Astrocyte of the spinal cord (primary cell): ENCODE measurements around the gene SCMH1.

Source experiments
- DNase-seq: peaks from one replicate; pipeline ENCODE4 v3.0.0; 2011; ENCODE audit warnings: low read depth, low spot score
- H3K4me3 ChIP-seq: 2 replicates; pipeline ENCODE4 v1.5.1; 2011; ENCODE audit warnings: low read depth, mild to moderate bottlenecking, low read length, moderate library complexity
- in situ Hi-C: cut with HindIII; loops from 2 replicates; pipeline ENCODE4 v1.10.0; 2017; ENCODE audit warnings: low sequenced_read_pairs
- TF ChIP-seq, protein P1 (sequence below): IDR thresholded peaks from 2 replicates; pipeline ENCODE4 v1.5.1; 2012; ENCODE audit warnings: low read depth, mild to moderate bottlenecking, low read length, inconsistent platforms

SCMH1 gene

DNA sequence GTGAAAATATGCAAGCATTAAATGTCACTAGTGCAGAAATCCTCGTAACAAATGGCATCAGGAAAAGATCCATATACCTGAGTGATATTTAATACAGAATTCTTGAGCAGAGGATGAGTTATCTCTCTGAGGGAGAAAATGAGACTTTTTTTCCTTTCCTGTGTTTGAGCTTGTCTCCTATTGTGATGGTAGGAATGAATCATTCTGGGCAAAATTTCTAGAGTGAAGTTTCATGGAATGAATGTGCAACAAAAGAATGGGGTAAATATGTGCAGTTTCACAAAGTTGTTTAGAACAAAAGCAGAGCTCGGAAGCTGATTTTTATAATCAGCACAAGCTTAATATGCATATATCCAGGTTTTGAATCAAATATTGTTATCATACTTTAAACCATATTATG is 258.0 kb downstream of the SCMH1 start:
- TF ChIP-seq, protein P1, sequence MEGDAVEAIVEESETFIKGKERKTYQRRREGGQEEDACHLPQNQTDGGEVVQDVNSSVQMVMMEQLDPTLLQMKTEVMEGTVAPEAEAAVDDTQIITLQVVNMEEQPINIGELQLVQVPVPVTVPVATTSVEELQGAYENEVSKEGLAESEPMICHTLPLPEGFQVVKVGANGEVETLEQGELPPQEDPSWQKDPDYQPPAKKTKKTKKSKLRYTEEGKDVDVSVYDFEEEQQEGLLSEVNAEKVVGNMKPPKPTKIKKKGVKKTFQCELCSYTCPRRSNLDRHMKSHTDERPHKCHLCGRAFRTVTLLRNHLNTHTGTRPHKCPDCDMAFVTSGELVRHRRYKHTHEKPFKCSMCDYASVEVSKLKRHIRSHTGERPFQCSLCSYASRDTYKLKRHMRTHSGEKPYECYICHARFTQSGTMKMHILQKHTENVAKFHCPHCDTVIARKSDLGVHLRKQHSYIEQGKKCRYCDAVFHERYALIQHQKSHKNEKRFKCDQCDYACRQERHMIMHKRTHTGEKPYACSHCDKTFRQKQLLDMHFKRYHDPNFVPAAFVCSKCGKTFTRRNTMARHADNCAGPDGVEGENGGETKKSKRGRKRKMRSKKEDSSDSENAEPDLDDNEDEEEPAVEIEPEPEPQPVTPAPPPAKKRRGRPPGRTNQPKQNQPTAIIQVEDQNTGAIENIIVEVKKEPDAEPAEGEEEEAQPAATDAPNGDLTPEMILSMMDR, result no peak
- H3K4me3 ChIP-seq, result no peak overlapping the region
- peak; percentile 42 for DNase-seq
- in situ Hi-C loops, result no loop called here

DNA sequence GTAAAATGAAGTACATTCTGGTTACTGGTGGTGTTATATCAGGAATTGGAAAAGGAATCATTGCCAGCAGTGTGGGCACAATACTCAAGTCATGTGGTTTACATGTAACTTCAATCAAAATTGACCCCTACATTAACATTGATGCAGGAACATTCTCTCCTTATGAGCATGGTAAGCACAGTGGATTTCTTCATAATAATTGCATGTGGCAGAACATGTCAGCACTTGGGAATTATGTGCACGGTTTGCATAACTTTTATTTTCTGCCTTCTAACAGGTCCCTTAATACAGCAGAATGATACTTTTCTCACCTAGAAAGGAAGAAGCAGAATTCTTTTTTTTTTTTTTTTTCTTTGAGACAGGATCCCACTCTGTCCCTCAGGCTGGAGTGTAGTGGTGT is 258.8 kb downstream of the SCMH1 start:
- in situ Hi-C loops, result no loop called here
- TF ChIP-seq, protein P1, result no peak
- no peak for DNase-seq

DNA sequence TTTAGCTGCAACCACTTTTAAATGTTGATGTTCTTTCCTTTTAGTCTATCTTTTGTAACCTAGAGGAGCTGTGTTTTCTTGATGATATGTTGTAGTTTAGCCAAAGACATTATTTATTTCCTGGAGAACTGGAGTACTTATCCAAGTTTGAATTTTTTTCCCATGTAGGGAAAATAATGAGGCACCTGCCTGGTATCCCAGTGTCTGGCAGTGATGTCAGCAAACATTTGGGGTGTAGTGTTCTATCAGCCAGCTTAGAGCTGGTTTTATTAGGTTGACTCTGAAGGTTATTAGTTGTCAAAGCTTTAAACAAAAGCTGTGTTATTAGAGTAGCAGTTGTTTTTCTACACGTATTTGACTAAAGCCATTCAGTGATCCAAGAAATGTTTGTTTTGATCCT is 259.4 kb downstream of the SCMH1 start:
- in situ Hi-C loops, result no loop called here
- no peak for DNase-seq
- no peak overlapping the region for H3K4me3 ChIP-seq
- TF ChIP-seq, protein P1, result no peak

More for the DNA sequence above, 258.8 kb downstream of the SCMH1 start:
- H3K4me3 ChIP-seq, result no peak overlapping the region

DNA sequence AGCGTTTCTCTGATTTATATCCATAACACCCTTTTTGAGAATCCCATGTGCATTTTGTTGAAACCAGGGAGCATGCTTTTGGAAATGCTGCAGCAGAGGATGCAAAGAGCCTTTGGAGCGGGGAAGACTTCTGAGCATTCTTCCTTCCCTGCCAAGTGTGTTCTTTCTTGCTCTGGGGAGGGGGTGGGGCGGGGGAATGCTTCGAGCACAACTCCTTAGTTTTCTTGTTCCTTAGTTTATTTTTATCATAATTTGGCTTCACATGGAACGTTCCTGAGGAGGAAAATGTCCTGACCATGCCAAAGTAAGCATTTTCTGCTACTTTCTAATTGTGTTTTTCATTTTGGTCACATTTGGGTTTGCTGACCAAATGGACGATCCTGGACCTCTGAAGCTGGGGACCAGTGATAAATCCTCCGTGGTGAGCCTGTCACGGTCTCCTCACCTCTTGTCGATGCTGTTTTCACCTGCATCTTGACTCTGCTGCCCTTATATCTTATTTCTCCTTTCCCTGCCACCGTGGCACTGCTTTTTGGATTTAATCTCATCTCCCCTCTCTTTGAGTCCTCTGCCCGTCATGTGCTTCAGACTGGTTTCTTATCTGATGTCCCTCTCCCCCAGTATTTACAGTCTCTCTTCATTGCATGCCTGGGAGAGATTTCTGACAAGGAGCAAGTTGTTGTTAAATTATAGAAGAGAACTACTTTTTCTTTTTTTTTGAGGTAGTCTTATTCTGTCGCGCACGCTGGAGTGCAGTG is 260.2 kb downstream of the SCMH1 start:
- H3K4me3 ChIP-seq, result peak overlapping the region; percentile 6
- no peak for DNase-seq
- in situ Hi-C loops, result no loop called here
- TF ChIP-seq, protein P1, result no peak

DNA sequence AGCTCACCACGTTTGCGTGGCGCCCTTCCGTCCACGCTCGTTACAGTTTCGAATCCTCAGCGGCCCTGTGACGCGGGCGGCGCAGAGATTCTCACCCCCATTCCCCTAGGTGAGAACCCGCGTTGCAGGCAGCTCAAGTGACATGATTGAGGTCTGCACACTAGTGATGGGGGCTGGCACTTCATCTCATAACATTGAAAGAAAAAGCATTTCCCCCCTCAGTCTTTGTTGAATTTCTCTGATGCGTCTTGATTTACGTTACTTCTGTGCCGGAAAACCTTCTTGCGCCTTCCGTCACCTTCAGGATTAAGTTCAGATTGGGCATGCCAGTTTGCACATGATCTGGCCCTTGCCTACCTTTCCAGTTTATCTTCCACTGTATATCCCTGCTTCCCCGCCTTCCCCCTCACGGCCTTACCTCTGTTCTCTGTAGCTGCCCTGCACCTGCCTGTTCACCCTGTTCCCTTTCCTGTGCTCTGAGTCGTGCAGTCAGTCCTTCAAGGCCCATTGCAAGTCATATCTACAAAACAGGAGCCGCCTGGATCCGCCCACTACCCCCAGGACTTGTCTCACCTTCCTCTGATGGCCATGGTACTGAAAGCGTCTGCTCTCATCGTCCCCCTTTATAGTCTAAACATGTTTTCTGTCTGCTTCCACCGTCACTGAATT is 261.5 kb downstream of the SCMH1 start:
- DNase-seq, result peak; percentile 22
- in situ Hi-C loops, result no loop called here
- TF ChIP-seq, protein P1, result no peak
- H3K4me3 ChIP-seq, result peak overlapping the region; percentile 64

DNA sequence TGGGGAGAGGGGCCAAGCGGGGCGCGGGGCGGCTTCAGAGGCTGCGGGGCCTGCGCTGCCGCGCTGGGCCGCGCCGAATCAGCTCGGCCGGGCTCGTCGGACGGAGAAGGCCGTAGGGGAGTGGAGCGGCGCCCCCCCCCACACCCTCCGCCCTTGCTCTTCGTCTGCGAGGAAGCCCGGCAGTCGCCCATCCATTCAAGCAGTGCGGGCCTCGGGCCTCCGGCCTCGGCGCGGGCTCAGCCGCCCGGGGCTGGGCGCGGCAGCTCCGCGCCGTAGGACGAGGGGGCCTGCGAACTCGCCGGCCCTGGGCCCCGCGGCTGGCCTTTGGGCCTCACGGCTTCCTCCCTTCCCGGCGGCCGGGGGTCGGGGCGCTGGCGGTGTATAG is 262.0 kb downstream of the SCMH1 start:
- no peak for DNase-seq
- peak overlapping the region; percentile 64 for H3K4me3 ChIP-seq
- in situ Hi-C loops, result no loop called here
- TF ChIP-seq, protein P1, result no peak
